Ovary (tissue), 3 donors: ENCODE measurements around the gene BPTF.

Experiments
- CTCF ChIP-seq, 3 donors: fragments of 450-650 bp in 2 of 3; fragments of 200-600 bp in 1 of 3; IDR thresholded peaks; one replicate each; pipeline versions ENCODE4 v1.5.1 to v1.8.0; 2016 to 2022; ENCODE audit warnings: antibody characterized with exemption in 3 of 3, mild to moderate bottlenecking in 1 of 3
- EP300 ChIP-seq: sonication (generic); formaldehyde crosslinking; IDR thresholded peaks from one replicate; pipeline ENCODE4 v1.6.1; 2017; ENCODE audit warnings: antibody characterized with exemption
- POLR2A ChIP-seq: fragments of 450-650 bp; IDR thresholded peaks from one replicate; pipeline ENCODE4 v1.6.1; 2017; ENCODE audit warnings: antibody characterized with exemption, mild to moderate bottlenecking, moderate library complexity
- donor health status: DM: no; HTN: no; CAD: no.

DNA sequence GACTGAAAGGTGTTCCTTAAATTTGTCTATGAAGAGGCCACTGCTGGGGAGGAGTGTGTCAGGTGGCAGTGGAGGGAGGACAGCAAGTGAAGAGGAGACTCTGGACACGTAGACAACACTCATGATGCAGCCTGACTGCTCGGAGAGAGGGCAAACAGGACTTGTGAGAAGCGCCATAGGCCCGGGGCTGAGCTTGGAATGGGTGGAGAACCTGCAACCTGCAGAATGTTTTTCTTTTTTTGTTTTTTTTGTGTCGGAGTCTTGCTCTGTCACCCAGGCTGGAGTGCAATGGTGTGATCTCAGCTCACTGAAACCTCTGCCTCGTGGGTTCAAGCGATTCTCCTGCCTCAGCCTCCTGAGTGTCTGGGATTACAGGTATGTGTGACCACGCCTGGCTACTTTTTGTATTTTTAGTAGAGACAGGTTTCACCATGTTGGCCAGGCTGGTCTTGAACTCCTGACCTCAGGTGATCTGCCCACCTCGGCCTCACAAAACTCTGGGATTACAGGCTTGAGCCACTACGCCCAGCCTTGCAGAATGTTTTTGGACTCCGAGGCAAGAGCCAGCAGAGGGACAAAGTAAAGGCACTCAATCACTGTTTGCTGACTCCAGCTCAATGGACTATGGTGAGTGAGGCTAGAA is 189.9 kb downstream of the BPTF start:
- TF ChIP-seq CTCF (IDR thresholded peaks at IDR 0.05) (no peak), POLR2A (no peak), EP300 (no peak)
